ENCODE data around the gene SLC4A4. TPM values are rescaled to one million over a fixed set of nuclear protein-coding genes. Genes with fewer than 3 reads are reported as not detected.
A peak's percentile ranks its signal among the peaks of the same experiment; 100 is the strongest.

Gene SLC4A4
- total RNA-seq, 1 donor from 2014 or later = 3.0 TPM

- H3K27ac Mint-ChIP-seq (ENCODE audit: unreplicated experiment) = no peak overlapping the region
- no peak for DNase-seq (ENCODE audit: low read depth)
- no peak for TF ChIP-seq CTCF (IDR thresholded peaks at IDR 0.05; ENCODE audit: insufficient read depth, low read depth, low read length)
- no peak for TF ChIP-seq EZH2 (IDR thresholded peaks at IDR 0.05; ENCODE audit: insufficient read depth, low read length)
- Histone ChIP-seq H2AFZ (ENCODE audit: low read depth, low read length) (no peak overlapping the region), H3K36me3 (ENCODE audit: insufficient read depth, low read length) (no peaks in the 10 kb centered on the region), H4K20me1 (ENCODE audit: insufficient read depth, low read length) (no peaks in the 10 kb centered on the region), H3K79me2 (ENCODE audit: insufficient read depth, low read length) (no peaks in the 10 kb centered on the region), H3K27ac (ENCODE audit: low read depth, low read length) (no peak overlapping the region), H3K9ac (ENCODE audit: low read length) (no peak overlapping the region), H3K4me1 (ENCODE audit: insufficient read depth, low read length) (no peaks in the 10 kb centered on the region), H3K27me3 (ENCODE audit: insufficient read depth, low read length) (no peaks in the 10 kb centered on the region), H3K4me2 (ENCODE audit: low read length) (no peak overlapping the region), H3K4me3 (ENCODE audit: insufficient read depth, low read depth, low read length) (no peak overlapping the region), H3K9me3 (ENCODE audit: insufficient read depth, low read depth, low read length) (no peaks in the 10 kb centered on the region)
- FAIRE-seq = no peak
- H3K4me1 Mint-ChIP-seq (ENCODE audit: low read depth, unreplicated experiment) = no peaks in the 10 kb centered on the region
- no peaks in the 10 kb centered on the region for H3K36me3 Mint-ChIP-seq (ENCODE audit: low read depth, unreplicated experiment)
- H3K9me3 Mint-ChIP-seq (ENCODE audit: unreplicated experiment) = no peaks in the 10 kb centered on the region
- no peaks in the 10 kb centered on the region for H3K27me3 Mint-ChIP-seq (ENCODE audit: low read depth, unreplicated experiment)
- no peak overlapping the region for H3K4me3 Mint-ChIP-seq (ENCODE audit: unreplicated experiment)
These were observed 22.7 kb downstream of the SLC4A4 start for GRCh38 chr4:71361476-71361875.

GRCh38 chr4:71366766-71367165 is 27.9 kb downstream of the SLC4A4 start:
- no peak for DNase-seq (ENCODE audit: low read depth)
- TF ChIP-seq EZH2 (IDR thresholded peaks at IDR 0.05; ENCODE audit: insufficient read depth, low read length) = no peak
- no peaks in the 10 kb centered on the region for H3K36me3 Mint-ChIP-seq (ENCODE audit: low read depth, unreplicated experiment)

GRCh38 chr4:71367546-71367945 is 28.7 kb downstream of the SLC4A4 start:
- H3K4me3 Mint-ChIP-seq (ENCODE audit: unreplicated experiment) = no peak overlapping the region
- Histone ChIP-seq H2AFZ (ENCODE audit: low read depth, low read length) (no peak overlapping the region), H3K4me1 (ENCODE audit: insufficient read depth, low read length) (no peaks in the 10 kb centered on the region), H4K20me1 (ENCODE audit: insufficient read depth, low read length) (no peaks in the 10 kb centered on the region), H3K4me2 (ENCODE audit: low read length) (no peak overlapping the region), H3K27ac (ENCODE audit: low read depth, low read length) (no peak overlapping the region), H3K4me3 (ENCODE audit: insufficient read depth, low read depth, low read length) (no peak overlapping the region), H3K36me3 (ENCODE audit: insufficient read depth, low read length) (no peaks in the 10 kb centered on the region), H3K9me3 (ENCODE audit: insufficient read depth, low read depth, low read length) (no peaks in the 10 kb centered on the region), H3K9ac (ENCODE audit: low read length) (no peak overlapping the region), H3K27me3 (ENCODE audit: insufficient read depth, low read length) (no peaks in the 10 kb centered on the region), H3K79me2 (ENCODE audit: insufficient read depth, low read length) (no peaks in the 10 kb centered on the region)
- DNase-seq (ENCODE audit: low read depth) (no peak), FAIRE-seq (no peak)
- H3K36me3 Mint-ChIP-seq (ENCODE audit: low read depth, unreplicated experiment) = no peaks in the 10 kb centered on the region
- H3K27ac Mint-ChIP-seq (ENCODE audit: unreplicated experiment) = no peak overlapping the region
- H3K9me3 Mint-ChIP-seq (ENCODE audit: unreplicated experiment) = peaks cover 3% of the 10 kb centered on the region
- TF ChIP-seq CTCF (IDR thresholded peaks at IDR 0.05; ENCODE audit: insufficient read depth, low read depth, low read length) (no peak), EZH2 (IDR thresholded peaks at IDR 0.05; ENCODE audit: insufficient read depth, low read length) (no peak)
- no peaks in the 10 kb centered on the region for H3K27me3 Mint-ChIP-seq (ENCODE audit: low read depth, unreplicated experiment)
- H3K4me1 Mint-ChIP-seq (ENCODE audit: low read depth, unreplicated experiment) = no peaks in the 10 kb centered on the region

More at GRCh38 chr4:71366766-71367165, 27.9 kb downstream of the SLC4A4 start:
- no peaks in the 10 kb centered on the region for H3K79me2 ChIP-seq (ENCODE audit: insufficient read depth, low read length)
- Mint-ChIP-seq H3K4me1 (ENCODE audit: low read depth, unreplicated experiment) (no peaks in the 10 kb centered on the region), H3K27me3 (ENCODE audit: low read depth, unreplicated experiment) (no peaks in the 10 kb centered on the region), H3K27ac (ENCODE audit: unreplicated experiment) (no peak overlapping the region), H3K4me3 (ENCODE audit: unreplicated experiment) (no peak overlapping the region), H3K9me3 (ENCODE audit: unreplicated experiment) (peaks cover 3% of the 10 kb centered on the region)
- H3K36me3 ChIP-seq (ENCODE audit: insufficient read depth, low read length) = no peaks in the 10 kb centered on the region
- peak; percentile 37 for FAIRE-seq
- no peak overlapping the region for H3K4me3 ChIP-seq (ENCODE audit: insufficient read depth, low read depth, low read length)
- no peaks in the 10 kb centered on the region for H4K20me1 ChIP-seq (ENCODE audit: insufficient read depth, low read length)
- no peak overlapping the region for H3K4me2 ChIP-seq (ENCODE audit: low read length)
- no peak overlapping the region for H2AFZ ChIP-seq (ENCODE audit: low read depth, low read length)
- no peak overlapping the region for H3K27ac ChIP-seq (ENCODE audit: low read depth, low read length)
- H3K27me3 ChIP-seq (ENCODE audit: insufficient read depth, low read length) = no peaks in the 10 kb centered on the region
- H3K9me3 ChIP-seq (ENCODE audit: insufficient read depth, low read depth, low read length) = no peaks in the 10 kb centered on the region
- no peak overlapping the region for H3K9ac ChIP-seq (ENCODE audit: low read length)
- no peaks in the 10 kb centered on the region for H3K4me1 ChIP-seq (ENCODE audit: insufficient read depth, low read length)
